Lung (tissue), 12 donors: ENCODE results near the gene ELOVL6. TPM values are rescaled to one million over a fixed set of nuclear protein-coding genes. Genes with fewer than 3 reads are reported as not detected.

Source experiments
- ATAC-seq: fragments of 200-7000 bp; cut with Tn5 transposase; one replicate; pipeline ENCODE4 v1.9.1; 2020; ENCODE audit warnings: moderate number of reproducible peaks; ENCODE audit not compliant: insufficient read depth, low FRiP score
- DNase-seq, 3 donors: peaks; one replicate each; pipeline ENCODE4 v3.0.0-alpha.2; 2013 to 2017
- H3K27ac ChIP-seq, 2 donors: one replicate each; pipeline ENCODE4 v1.5.1; 2013; ENCODE audit warnings: mild to moderate bottlenecking in 2 of 2, moderate library complexity in 2 of 2, control low read depth in 1 of 2, inconsistent platforms in 1 of 2, low read depth in 1 of 2, low read length in 1 of 2
- H3K27me3 ChIP-seq, 3 donors: one replicate each; pipeline ENCODE4 v1.5.1; 2013; ENCODE audit warnings: low read length in 2 of 3; ENCODE audit not compliant: control insufficient read depth in 3 of 3, insufficient read depth in 3 of 3
- H3K36me3 ChIP-seq, 4 donors: one replicate each; pipeline ENCODE4 v1.5.1; 2013; ENCODE audit warnings: low read length in 4 of 4, mild to moderate bottlenecking in 1 of 4, moderate library complexity in 1 of 4; ENCODE audit not compliant: control insufficient read depth in 4 of 4, insufficient read depth in 4 of 4
- H3K4me1 ChIP-seq, 5 donors: one replicate each; pipeline ENCODE4 v1.5.1; 2013; ENCODE audit warnings: low read length in 5 of 5, mild to moderate bottlenecking in 2 of 5, moderate library complexity in 1 of 5; ENCODE audit not compliant: control insufficient read depth in 5 of 5, insufficient read depth in 5 of 5
- H3K4me3 ChIP-seq: one replicate; pipeline ENCODE4 v1.5.1; 2013; ENCODE audit warnings: mild to moderate bottlenecking, control low read depth, moderate library complexity
- H3K9ac ChIP-seq, 2 donors: one replicate each; pipeline ENCODE4 v1.5.1; 2013; ENCODE audit warnings: low read length in 2 of 2, control low read depth in 1 of 2; ENCODE audit not compliant: insufficient read depth in 1 of 2
- H3K9me3 ChIP-seq, 4 donors: one replicate each; pipeline ENCODE4 v1.5.1; 2013; ENCODE audit warnings: low read length in 3 of 4, mild to moderate bottlenecking in 1 of 4, moderate library complexity in 1 of 4; ENCODE audit not compliant: control insufficient read depth in 4 of 4, insufficient read depth in 3 of 4
- CTCF ChIP-seq: IDR thresholded peaks from 2 replicates; pipeline ENCODE4 v1.5.1; 2012; ENCODE audit warnings: mild to moderate bottlenecking; ENCODE audit errors: control extremely low read depth, extremely low read depth
- WGBS, 2 donors: extraction: QIAGEN DNeasy Blood & Tissue Kit; methylation state at CpG; one replicate each; pipeline ENCODE4 v1.1.7; 2013; 5-methylcytosine and 5-hydroxymethylcytosine counted together
- polyA plus RNA-seq, 2 donors: library from polyadenylated mRNA; stranded (reverse); fragments of 200-250 nt; gene quantifications; one replicate each; pipeline ENCODE4 v1.2.1, GENCODE V29; 2013
- total RNA-seq, 2 donors: library from RNA; depleted of rRNA in 1 of 2; stranded (reverse); fragments of >200 nt in 1 of 2; gene quantifications; one replicate each; pipeline ENCODE4 v1.2.1, GENCODE V29; 2014 to 2021
- donor health status: control.
- donor health status: control.
- donor health status: Bipolar disorder and iron deficiency.
- donor health status: healthy.
- donor health status: DM: yes; HTN: yes; CAD: no.

The ELOVL6 gene
- total and polyA plus RNA-seq, 4 donors = 5.5 to 21.1 (median 12.7) TPM

GRCh38 chr4:110064934-110065333 is 133.5 kb downstream of the ELOVL6 start:
- DNase-seq (no peak), ATAC-seq (no peak)
- 79 to 83% methylated on average over 2 of the region's 2 CpGs for WGBS, 2 donors
- H3K9me3 ChIP-seq = no peaks in the 10 kb centered on the region
- no peak overlapping the region for H3K4me3 ChIP-seq
- peaks cover 0 to 1% (median 0%) of the 10 kb centered on the region in 5 donors for H3K4me1 ChIP-seq
- no peaks in the 10 kb centered on the region for H3K36me3 ChIP-seq
- H3K9ac ChIP-seq = no peak overlapping the region
- no peak for TF ChIP-seq CTCF
- peaks cover 0 to 2% (median 0%) of the 10 kb centered on the region in 3 donors for H3K27me3 ChIP-seq
- no peak overlapping the region for H3K27ac ChIP-seq

- H3K27me3 ChIP-seq = peaks cover 0 to 2% (median 0%) of the 10 kb centered on the region in 3 donors
- H3K4me3 ChIP-seq = no peak overlapping the region
- no peak for TF ChIP-seq CTCF
- DNase-seq (peak in 1 of 3 donors; percentile 25), ATAC-seq (no peak)
- H3K4me1 ChIP-seq = peaks cover 0 to 1% (median 0%) of the 10 kb centered on the region in 5 donors
- no peaks in the 10 kb centered on the region for H3K36me3 ChIP-seq
- H3K27ac ChIP-seq = no peak overlapping the region
- 87 to 92% methylated on average over 1 of the region's 1 CpG for WGBS, 2 donors
- H3K9me3 ChIP-seq = no peaks in the 10 kb centered on the region
- H3K9ac ChIP-seq = no peak overlapping the region
Measured at GRCh38 chr4:110064295-110064694, 134.1 kb downstream of the ELOVL6 start.

GRCh38 chr4:110062166-110062565 is 136.2 kb downstream of the ELOVL6 start:
- WGBS, 2 donors = 91 to 96% methylated on average over 5 of the region's 5 CpGs
- ATAC-seq (no peak), DNase-seq (no peak)
- no peak for TF ChIP-seq CTCF
- no peak overlapping the region for H3K27ac ChIP-seq
- no peaks in the 10 kb centered on the region for H3K36me3 ChIP-seq
- no peak overlapping the region for H3K4me3 ChIP-seq
- no peaks in the 10 kb centered on the region for H3K27me3 ChIP-seq
- H3K9me3 ChIP-seq = no peaks in the 10 kb centered on the region
- H3K9ac ChIP-seq = no peak overlapping the region
- peaks cover 0 to 1% (median 0%) of the 10 kb centered on the region in 5 donors for H3K4me1 ChIP-seq

GRCh38 chr4:110061076-110061475 is 137.3 kb downstream of the ELOVL6 start:
- Histone ChIP-seq H3K36me3 (no peaks in the 10 kb centered on the region), H3K9ac (no peak overlapping the region), H3K27me3 (no peaks in the 10 kb centered on the region), H3K4me1 (peaks cover 0 to 1% (median 0%) of the 10 kb centered on the region in 5 donors), H3K27ac (no peak overlapping the region), H3K4me3 (no peak overlapping the region), H3K9me3 (no peaks in the 10 kb centered on the region)
- DNase-seq = no peak
- TF ChIP-seq CTCF = no peak
- WGBS, 2 donors = 88 to 89% methylated on average over 2 of the region's 2 CpGs
- ATAC-seq = no peak
